ENCODE measurements around the gene ETV4. TPM values are rescaled to one million over a fixed set of nuclear protein-coding genes. Genes with fewer than 3 reads are reported as not detected.

The ETV4 gene
- total RNA-seq, 2 donors from 2014 or later, result 1.4 to 9.0 TPM

- Histone ChIP-seq H3K4me3 (no peak overlapping the region), H3K27me3 (peaks cover 5% of the 10 kb centered on the region), H3K9ac (ENCODE audit: low read depth in 2 of 2, low read length in 2 of 2) (no peak overlapping the region), H3K9me3 (no peaks in the 10 kb centered on the region), H3K36me3 (no peaks in the 10 kb centered on the region), H3K4me1 (no peaks in the 10 kb centered on the region), H3K27ac (no peak overlapping the region)
- intact Hi-C loops (cut with DNase I), result no loop called here
- no peak for DNase-seq
- TF ChIP-seq CTCF (IDR thresholded peaks at IDR 0.05), result no peak
These were observed 13.1 kb upstream of the ETV4 start for GRCh38 chr17:43559161-43559816.

- Histone ChIP-seq H3K9ac (ENCODE audit: low read depth in 2 of 2, low read length in 2 of 2) (no peak overlapping the region), H3K27ac (no peak overlapping the region), H3K4me1 (peaks cover 2% of the 10 kb centered on the region), H3K27me3 (peaks cover 5% of the 10 kb centered on the region), H3K4me3 (no peak overlapping the region), H3K36me3 (no peaks in the 10 kb centered on the region), H3K9me3 (no peaks in the 10 kb centered on the region)
- intact Hi-C loops (cut with DNase I), result no loop called here
- no peak for TF ChIP-seq CTCF (IDR thresholded peaks at IDR 0.05)
- DNase-seq, result no peak
These were observed 12.6 kb upstream of the ETV4 start for GRCh38 chr17:43558805-43559160.

- Histone ChIP-seq H3K4me1 (peaks cover 7% of the 10 kb centered on the region), H3K27ac (peak overlapping the region; percentile 2), H3K4me3 (no peak overlapping the region), H3K9me3 (no peaks in the 10 kb centered on the region), H3K27me3 (no peaks in the 10 kb centered on the region), H3K9ac (ENCODE audit: low read depth in 2 of 2, low read length in 2 of 2) (no peak overlapping the region), H3K36me3 (no peaks in the 10 kb centered on the region)
- DNase-seq, result peak; percentile 79
- intact Hi-C loops (cut with DNase I), result no loop called here
- no peak for TF ChIP-seq CTCF (IDR thresholded peaks at IDR 0.05)
These were observed 10.2 kb upstream of the ETV4 start for GRCh38 chr17:43556292-43556691.

- Histone ChIP-seq H3K36me3 (no peaks in the 10 kb centered on the region), H3K4me1 (peaks cover 7% of the 10 kb centered on the region), H3K9ac (ENCODE audit: low read depth in 2 of 2, low read length in 2 of 2) (peak overlapping the region in 1 of 2 donors; percentile 44), H3K27ac (peak overlapping the region; percentile 4), H3K4me3 (no peak overlapping the region), H3K9me3 (no peaks in the 10 kb centered on the region), H3K27me3 (no peaks in the 10 kb centered on the region)
- no peak for TF ChIP-seq CTCF (IDR thresholded peaks at IDR 0.05)
- intact Hi-C loops (cut with DNase I), result no loop called here
- DNase-seq, result no peak
These were observed 8.7 kb upstream of the ETV4 start for GRCh38 chr17:43554857-43555256.

GRCh38 chr17:43553573-43553972 is 7.4 kb upstream of the ETV4 start:
- DNase-seq, result no peak
- H3K9ac ChIP-seq (ENCODE audit: low read depth in 2 of 2, low read length in 2 of 2), result peak overlapping the region in 1 of 2 donors; percentile 63
- no peaks in the 10 kb centered on the region for H3K36me3 ChIP-seq
- intact Hi-C loops (cut with DNase I), result no loop called here
- no peaks in the 10 kb centered on the region for H3K27me3 ChIP-seq
- no peak overlapping the region for H3K4me3 ChIP-seq
- H3K4me1 ChIP-seq, result peaks cover 7% of the 10 kb centered on the region
- no peak for TF ChIP-seq CTCF (IDR thresholded peaks at IDR 0.05)
- no peak overlapping the region for H3K27ac ChIP-seq
- H3K9me3 ChIP-seq, result no peaks in the 10 kb centered on the region
